A673 (cell line): ENCODE data around the gene RBFOX1. TPM values are rescaled to one million over a fixed set of nuclear protein-coding genes. Genes with fewer than 3 reads are reported as not detected.

ENCODE experiments used
- BruUV-seq: library from RNA; stranded (reverse); fragments of 400-500 nt; replicated peaks from 2 replicates; lab custom pipeline; 2021; lab: Mats Ljungman, UMichigan
- CTCF ChIA-PET: fragments of 300-600 bp; sonication (Branson Sonifier 250); formaldehyde crosslinking; loops from one replicate; lab custom pipeline; 2022; ENCODE audit warnings: antibody characterized with exemption; lab: Charles Lee
- POLR2A ChIA-PET: fragments of 300-600 bp; sonication (Branson Sonifier 250); formaldehyde crosslinking; loops from one replicate; lab custom pipeline; 2022; ENCODE audit warnings: antibody characterized with exemption; ENCODE audit not compliant: low non-redundant PET; lab: Charles Lee
- DNase-seq: peaks from one replicate; pipeline ENCODE4 v3.0.0-alpha.2; 2015; ENCODE audit warnings: low spot score
- H3K27ac ChIP-seq: fragments of 200-600 bp; sonication (generic); 2 replicates; pipeline ENCODE4 v1.5.1; 2016; ENCODE audit warnings: mixed run types, low read depth, mild to moderate bottlenecking, mixed read lengths, antibody characterized with exemption, low read length; ENCODE audit not compliant: poor library complexity, severe bottlenecking
- H3K27me3 ChIP-seq: fragments of 200-600 bp; sonication (generic); replicated peaks from 2 replicates; pipeline ENCODE4 v1.6.1; 2017; ENCODE audit warnings: mixed run types, low read depth, mild to moderate bottlenecking, mixed read lengths, antibody characterized with exemption, low read length; ENCODE audit not compliant: insufficient read depth, poor library complexity
- H3K36me3 ChIP-seq: fragments of 200-600 bp; sonication (generic); 2 replicates; pipeline ENCODE4 v1.6.1; 2016; ENCODE audit warnings: mixed run types, mild to moderate bottlenecking, mixed read lengths, antibody characterized with exemption, low read length; ENCODE audit not compliant: insufficient read depth, poor library complexity, severe bottlenecking
- H3K4me1 ChIP-seq: fragments of 200-600 bp; sonication (generic); 2 replicates; pipeline ENCODE4 v1.6.1; 2017; ENCODE audit warnings: mixed run types, mild to moderate bottlenecking, mixed read lengths, antibody characterized with exemption, low read length; ENCODE audit not compliant: insufficient read depth, poor library complexity, severe bottlenecking
- H3K4me3 ChIP-seq: fragments of 200-600 bp; sonication (generic); 2 replicates; pipeline ENCODE4 v1.5.1; 2016; ENCODE audit warnings: low read depth, mixed run types, mild to moderate bottlenecking, mixed read lengths, low read length; ENCODE audit not compliant: poor library complexity, severe bottlenecking
- H3K9me3 ChIP-seq: fragments of 200-600 bp; sonication (generic); 2 replicates; pipeline ENCODE4 v1.6.1; 2016; ENCODE audit warnings: mixed run types, low read depth, mild to moderate bottlenecking, mixed read lengths, antibody characterized with exemption, low read length; ENCODE audit not compliant: poor library complexity, severe bottlenecking
- EZH2 ChIP-seq: fragments of 200-600 bp; sonication (generic); IDR thresholded peaks from 2 replicates; pipeline ENCODE4 v1.6.1; 2017; ENCODE audit warnings: borderline replicate concordance, low read depth, mild to moderate bottlenecking, mixed read lengths, antibody characterized with exemption, low read length; ENCODE audit not compliant: poor library complexity, severe bottlenecking
- intact Hi-C: fragments of 100-400 bp; cut with micrococcal nuclease; formaldehyde crosslinking; loops from one replicate; pipeline ENCODE4 v1.10.0; 2022; ENCODE audit not compliant: unreplicated experiment
- total RNA-seq: library from RNA; stranded (reverse); gene quantifications from 2 replicates; pipeline ENCODE4 v1.2.3, GENCODE V29; 2021
- TF ChIP-seq, protein P1 (sequence below): fragments of 300-800, 200-600 bp; sonication (generic); conservative IDR thresholded peaks from 2 replicates; pipeline ENCODE4 v1.5.1; 2017; ENCODE audit warnings: low read depth, mild to moderate bottlenecking, antibody characterized with exemption, low read length, moderate library complexity, mixed read lengths

RBFOX1 gene
- total RNA-seq, 1 experiment from 2014 or later = 1.8 TPM

DNA sequence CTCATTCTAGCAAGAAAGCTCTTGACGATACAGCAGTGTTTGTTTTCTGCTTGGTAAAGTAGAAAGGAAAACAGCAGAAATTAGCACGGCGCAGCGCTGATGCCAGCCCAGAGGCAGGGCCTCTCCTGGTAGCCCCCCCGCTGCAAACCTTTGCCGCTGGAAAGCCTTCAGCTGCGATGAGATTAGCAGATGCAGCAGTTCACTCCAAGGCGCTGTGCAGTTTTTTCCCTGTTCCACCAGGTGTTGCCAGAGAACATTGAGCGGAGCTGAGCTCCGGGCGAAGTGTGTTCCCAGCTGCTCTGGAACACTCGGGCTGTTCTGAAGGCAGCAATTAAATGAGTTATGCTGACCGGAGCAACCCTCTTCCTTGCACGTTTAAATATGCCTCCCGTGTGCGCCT is 72.5 kb downstream of the RBFOX1 start:
- TF ChIP-seq EZH2 = no peak
- TF ChIP-seq, protein P1, sequence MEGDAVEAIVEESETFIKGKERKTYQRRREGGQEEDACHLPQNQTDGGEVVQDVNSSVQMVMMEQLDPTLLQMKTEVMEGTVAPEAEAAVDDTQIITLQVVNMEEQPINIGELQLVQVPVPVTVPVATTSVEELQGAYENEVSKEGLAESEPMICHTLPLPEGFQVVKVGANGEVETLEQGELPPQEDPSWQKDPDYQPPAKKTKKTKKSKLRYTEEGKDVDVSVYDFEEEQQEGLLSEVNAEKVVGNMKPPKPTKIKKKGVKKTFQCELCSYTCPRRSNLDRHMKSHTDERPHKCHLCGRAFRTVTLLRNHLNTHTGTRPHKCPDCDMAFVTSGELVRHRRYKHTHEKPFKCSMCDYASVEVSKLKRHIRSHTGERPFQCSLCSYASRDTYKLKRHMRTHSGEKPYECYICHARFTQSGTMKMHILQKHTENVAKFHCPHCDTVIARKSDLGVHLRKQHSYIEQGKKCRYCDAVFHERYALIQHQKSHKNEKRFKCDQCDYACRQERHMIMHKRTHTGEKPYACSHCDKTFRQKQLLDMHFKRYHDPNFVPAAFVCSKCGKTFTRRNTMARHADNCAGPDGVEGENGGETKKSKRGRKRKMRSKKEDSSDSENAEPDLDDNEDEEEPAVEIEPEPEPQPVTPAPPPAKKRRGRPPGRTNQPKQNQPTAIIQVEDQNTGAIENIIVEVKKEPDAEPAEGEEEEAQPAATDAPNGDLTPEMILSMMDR = peak; percentile 19; the same call in 1 of the 2 replicates
- no peaks in the 10 kb centered on the region for H3K36me3 ChIP-seq
- no peaks in the 10 kb centered on the region for H3K4me1 ChIP-seq
- H3K27me3 ChIP-seq = no peaks in the 10 kb centered on the region
- ChIA-PET POLR2A (no interaction called here), CTCF (no interaction called here)
- H3K9me3 ChIP-seq = no peaks in the 10 kb centered on the region
- intact Hi-C loops = no loop called here
- no peak overlapping the region for H3K27ac ChIP-seq
- no TSS peak for BruUV-seq
- peak; percentile 17 for DNase-seq
- no peak overlapping the region for H3K4me3 ChIP-seq

DNA sequence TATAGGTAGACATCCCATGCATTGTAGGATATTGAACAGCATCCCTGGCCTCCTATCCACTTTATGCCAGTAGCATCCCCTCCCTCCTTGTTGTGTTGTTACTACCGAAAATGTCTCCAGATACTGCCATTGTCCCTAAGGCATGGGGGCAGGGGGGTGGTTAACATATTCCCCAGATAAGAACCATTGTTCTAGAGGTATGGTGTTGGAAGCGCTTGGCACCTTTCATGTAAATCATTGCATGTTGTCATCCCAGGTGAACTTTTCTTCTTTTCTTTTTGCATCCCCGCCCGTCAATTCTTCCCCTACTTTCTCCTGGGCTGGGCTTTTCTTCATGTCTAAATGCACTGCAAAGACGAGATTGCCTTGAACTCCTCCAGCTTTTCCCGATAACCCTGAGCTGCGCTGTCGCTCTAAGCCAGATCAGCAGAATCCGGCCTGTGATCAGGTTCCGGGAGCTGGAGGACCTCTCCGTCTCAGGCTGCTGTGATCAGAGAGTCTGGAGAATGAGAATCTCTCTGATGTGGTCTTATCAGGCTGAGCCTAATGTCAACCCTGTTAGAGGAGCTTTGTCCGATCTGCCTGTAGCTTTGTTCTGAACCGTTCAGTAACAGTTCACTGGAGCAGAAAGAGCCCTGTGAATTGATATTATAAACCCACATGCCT is 76.2 kb downstream of the RBFOX1 start:
- no TSS peak for BruUV-seq
- POLR2A ChIA-PET = no interaction called here
- CTCF ChIA-PET = no interaction called here
- no peak overlapping the region for H3K27ac ChIP-seq
- no peak for DNase-seq
- TF ChIP-seq, protein P1 = no peak
- TF ChIP-seq EZH2 = no peak
- no peaks in the 10 kb centered on the region for H3K36me3 ChIP-seq
- no peak overlapping the region for H3K4me3 ChIP-seq
- intact Hi-C loops = no loop called here
- no peaks in the 10 kb centered on the region for H3K27me3 ChIP-seq
- no peaks in the 10 kb centered on the region for H3K9me3 ChIP-seq
- no peaks in the 10 kb centered on the region for H3K4me1 ChIP-seq

DNA sequence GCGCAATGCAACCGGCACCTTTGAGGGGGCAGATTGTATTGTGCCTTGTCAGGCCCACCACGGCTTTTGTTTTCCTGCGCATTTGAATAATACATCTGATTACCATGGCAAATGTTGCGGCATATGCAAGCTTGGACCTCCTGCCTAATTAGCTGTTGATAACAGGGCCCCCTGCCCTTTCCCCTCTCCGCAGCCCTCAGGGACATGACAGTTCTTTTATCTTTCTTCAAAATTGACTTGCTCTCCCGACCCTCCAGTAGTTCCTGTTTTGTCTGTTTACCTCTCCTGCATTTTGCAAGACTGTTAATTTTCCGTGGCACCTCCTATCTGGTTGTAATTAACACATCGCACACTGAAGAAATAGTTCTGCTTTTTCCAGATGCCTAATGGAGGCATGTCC is 86.8 kb downstream of the RBFOX1 start:
- CTCF ChIA-PET = no interaction called here
- H3K9me3 ChIP-seq = no peaks in the 10 kb centered on the region
- no peaks in the 10 kb centered on the region for H3K36me3 ChIP-seq
- BruUV-seq = no TSS peak
- H3K27me3 ChIP-seq = no peaks in the 10 kb centered on the region
- intact Hi-C loops = no loop called here
- no peaks in the 10 kb centered on the region for H3K4me1 ChIP-seq
- POLR2A ChIA-PET = no interaction called here
- H3K27ac ChIP-seq = no peak overlapping the region
- no peak for DNase-seq
- TF ChIP-seq, protein P1 = no peak
- TF ChIP-seq EZH2 = no peak
- no peak overlapping the region for H3K4me3 ChIP-seq
